Suprapubic skin (tissue), 4 donors: ENCODE results near the gene CYP39A1. TPM values are rescaled to one million over a fixed set of nuclear protein-coding genes. Genes with fewer than 3 reads are reported as not detected.

ENCODE experiments used
- DNase-seq, 2 donors: peaks; one replicate each; pipeline ENCODE4 v3.0.0-alpha.2; 2019; ENCODE audit warnings: low spot score in 2 of 2
- H3K27ac ChIP-seq: fragments of 200-600 bp; sonication (generic); one replicate; pipeline ENCODE4 v1.5.1; 2019
- H3K27me3 ChIP-seq: fragments of 200-600 bp; sonication (generic); one replicate; pipeline ENCODE4 v1.5.1; 2019
- H3K36me3 ChIP-seq: fragments of 200-600 bp; sonication (generic); one replicate; pipeline ENCODE4 v1.5.1; 2019
- H3K4me1 ChIP-seq: fragments of 200-600 bp; sonication (generic); one replicate; pipeline ENCODE4 v1.5.1; 2019
- H3K4me3 ChIP-seq: fragments of 200-600 bp; sonication (generic); one replicate; pipeline ENCODE4 v1.5.1; 2019; ENCODE audit warnings: mild to moderate bottlenecking
- H3K9me3 ChIP-seq: fragments of 200-600 bp; sonication (generic); one replicate; pipeline ENCODE4 v1.5.1; 2019
- EP300 ChIP-seq: sonication (generic); formaldehyde crosslinking; IDR thresholded peaks from one replicate; pipeline ENCODE4 v1.6.1; 2017; ENCODE audit warnings: antibody characterized with exemption
- POLR2A ChIP-seq, 2 donors: fragments of 450-650 bp; IDR thresholded peaks; one replicate each; pipeline ENCODE4 v1.6.1; 2017; ENCODE audit warnings: antibody characterized with exemption in 2 of 2, mild to moderate bottlenecking in 2 of 2, moderate library complexity in 2 of 2
- POLR2AphosphoS5 ChIP-seq, 3 donors: sonication (generic); formaldehyde crosslinking; IDR thresholded peaks; one replicate each; pipeline ENCODE4 v1.6.1; 2017; ENCODE audit warnings: antibody characterized with exemption in 3 of 3
- WGBS: methylation state at CpG from one replicate; pipeline ENCODE4 v1.1.5; 2018; 5-methylcytosine and 5-hydroxymethylcytosine counted together
- total RNA-seq, 4 donors: library from RNA; depleted of rRNA; stranded (reverse); fragments of >200 nt; gene quantifications; one replicate each; pipeline ENCODE4 v1.1.0, GENCODE V29; 2016
- TF ChIP-seq, protein P1 (sequence below), 2 donors: fragments of 200-600 bp in 1 of 2; fragments of 450-650 bp in 1 of 2; sonication (generic) in 1 of 2; IDR thresholded peaks; one replicate each; pipeline ENCODE4 v1.5.1; 2016 to 2019; ENCODE audit warnings: antibody characterized with exemption in 2 of 2, mild to moderate bottlenecking in 1 of 2, moderate library complexity in 1 of 2

CYP39A1 gene, protein sequence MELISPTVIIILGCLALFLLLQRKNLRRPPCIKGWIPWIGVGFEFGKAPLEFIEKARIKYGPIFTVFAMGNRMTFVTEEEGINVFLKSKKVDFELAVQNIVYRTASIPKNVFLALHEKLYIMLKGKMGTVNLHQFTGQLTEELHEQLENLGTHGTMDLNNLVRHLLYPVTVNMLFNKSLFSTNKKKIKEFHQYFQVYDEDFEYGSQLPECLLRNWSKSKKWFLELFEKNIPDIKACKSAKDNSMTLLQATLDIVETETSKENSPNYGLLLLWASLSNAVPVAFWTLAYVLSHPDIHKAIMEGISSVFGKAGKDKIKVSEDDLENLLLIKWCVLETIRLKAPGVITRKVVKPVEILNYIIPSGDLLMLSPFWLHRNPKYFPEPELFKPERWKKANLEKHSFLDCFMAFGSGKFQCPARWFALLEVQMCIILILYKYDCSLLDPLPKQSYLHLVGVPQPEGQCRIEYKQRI
- 10 to 100 TPM; 20.0 to 46.4 (median 33.1) TPM for total RNA-seq

DNA sequence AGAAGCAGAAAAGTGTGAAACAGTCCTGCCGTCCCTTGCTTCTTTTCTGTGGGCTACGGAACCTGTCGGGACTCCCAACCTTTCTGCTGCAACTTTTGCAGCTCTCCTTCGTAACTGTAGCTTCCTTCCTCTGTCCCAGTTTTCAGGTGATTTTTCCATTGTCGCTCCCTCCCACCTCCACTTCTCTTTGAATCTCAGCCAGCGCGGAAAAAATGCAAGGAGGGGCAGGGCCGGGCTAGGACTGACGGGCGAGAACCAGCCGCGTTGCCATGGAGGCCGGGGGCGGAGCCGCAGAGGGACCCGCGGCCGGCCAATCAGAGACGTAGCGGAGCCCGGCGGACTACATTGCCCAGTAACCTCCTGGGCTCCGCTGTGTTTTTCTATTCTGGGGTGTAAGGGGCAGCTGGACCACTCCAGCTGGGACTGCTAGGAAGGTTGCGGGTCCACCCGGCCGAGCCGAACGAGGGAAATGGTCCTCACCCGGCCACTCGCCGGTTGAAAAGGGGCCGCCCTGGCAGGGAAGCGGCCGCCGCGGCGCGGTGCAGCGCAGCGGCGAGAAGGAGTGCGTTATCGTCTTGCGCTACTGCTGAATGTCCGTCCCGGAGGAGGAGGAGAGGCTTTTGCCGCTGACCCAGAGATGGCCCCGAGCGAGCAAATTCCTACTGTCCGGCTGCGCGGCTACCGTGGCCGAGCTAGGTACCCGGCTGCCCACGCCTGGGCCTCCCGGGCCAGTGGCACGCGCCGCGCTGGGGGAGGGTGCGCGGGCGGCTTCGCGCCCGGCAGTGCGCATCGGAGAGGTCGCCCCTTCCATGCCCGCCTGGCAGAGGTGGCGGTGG lies at the start of gene CYP39A1, which contains the start of gene SLC25A27:
CYP39A1 (minus strand) TSS at position 216 of the 836 bp plus-strand sequence. CDS start 236 bp downstream, outside the sequence.
SLC25A27 (plus strand) TSS at position 373 of the 836 bp plus-strand sequence; CDS start at position 591, 218 bp downstream.
- DNase-seq, result peak; percentile 94
- Histone ChIP-seq H3K4me3 (peak within 1 kb of the TSS; percentile 91), H3K36me3 (no peaks in the 10 kb centered on the region), H3K4me1 (peaks cover 25% of the 10 kb centered on the region), H3K27me3 (no peaks in the 10 kb centered on the region), H3K9me3 (no peaks in the 10 kb centered on the region), H3K27ac (peak within 1 kb of the TSS; percentile 87)
- TF ChIP-seq POLR2A (IDR thresholded peaks at IDR 0.05) (no peak), EP300 (no peak), POLR2AphosphoS5 (IDR thresholded peaks at IDR 0.05) (peak in 1 of 3 donors; percentile 51)
- TF ChIP-seq, protein P1, sequence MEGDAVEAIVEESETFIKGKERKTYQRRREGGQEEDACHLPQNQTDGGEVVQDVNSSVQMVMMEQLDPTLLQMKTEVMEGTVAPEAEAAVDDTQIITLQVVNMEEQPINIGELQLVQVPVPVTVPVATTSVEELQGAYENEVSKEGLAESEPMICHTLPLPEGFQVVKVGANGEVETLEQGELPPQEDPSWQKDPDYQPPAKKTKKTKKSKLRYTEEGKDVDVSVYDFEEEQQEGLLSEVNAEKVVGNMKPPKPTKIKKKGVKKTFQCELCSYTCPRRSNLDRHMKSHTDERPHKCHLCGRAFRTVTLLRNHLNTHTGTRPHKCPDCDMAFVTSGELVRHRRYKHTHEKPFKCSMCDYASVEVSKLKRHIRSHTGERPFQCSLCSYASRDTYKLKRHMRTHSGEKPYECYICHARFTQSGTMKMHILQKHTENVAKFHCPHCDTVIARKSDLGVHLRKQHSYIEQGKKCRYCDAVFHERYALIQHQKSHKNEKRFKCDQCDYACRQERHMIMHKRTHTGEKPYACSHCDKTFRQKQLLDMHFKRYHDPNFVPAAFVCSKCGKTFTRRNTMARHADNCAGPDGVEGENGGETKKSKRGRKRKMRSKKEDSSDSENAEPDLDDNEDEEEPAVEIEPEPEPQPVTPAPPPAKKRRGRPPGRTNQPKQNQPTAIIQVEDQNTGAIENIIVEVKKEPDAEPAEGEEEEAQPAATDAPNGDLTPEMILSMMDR (IDR thresholded peaks at IDR 0.05), result no peak
- WGBS, result under 1% methylated on average over 46 of the region's 72 CpGs

DNA sequence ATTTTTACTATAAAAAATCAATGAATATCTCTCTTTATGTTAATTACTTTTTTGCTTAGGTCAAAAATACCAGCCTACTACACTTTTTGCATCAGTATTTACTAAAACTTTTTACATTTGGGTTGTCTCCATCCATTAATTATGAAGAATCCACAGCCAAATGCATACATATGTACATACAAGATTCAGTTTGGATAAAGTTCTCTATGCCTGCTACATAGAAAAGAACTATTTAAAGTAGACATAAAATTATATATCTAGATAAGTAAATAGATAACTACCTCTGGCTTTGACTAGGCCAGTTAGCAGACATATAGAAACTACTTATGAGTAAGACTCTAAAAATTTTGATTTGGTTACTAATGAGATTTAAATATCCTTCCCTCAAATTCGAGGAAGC lies 47.4 kb upstream of the CYP39A1 start:
- H3K4me1 ChIP-seq, result no peaks in the 10 kb centered on the region
- 49% methylated on average over 1 of the region's 1 CpG for WGBS
- H3K9me3 ChIP-seq, result no peaks in the 10 kb centered on the region
- no peak overlapping the region for H3K4me3 ChIP-seq
- no peak overlapping the region for H3K27ac ChIP-seq
- no peak for DNase-seq
- TF ChIP-seq POLR2A (IDR thresholded peaks at IDR 0.05) (no peak), EP300 (no peak), POLR2AphosphoS5 (IDR thresholded peaks at IDR 0.05) (no peak)
- TF ChIP-seq, protein P1 (IDR thresholded peaks at IDR 0.05), result no peak
- H3K36me3 ChIP-seq, result no peaks in the 10 kb centered on the region
- no peaks in the 10 kb centered on the region for H3K27me3 ChIP-seq

DNA sequence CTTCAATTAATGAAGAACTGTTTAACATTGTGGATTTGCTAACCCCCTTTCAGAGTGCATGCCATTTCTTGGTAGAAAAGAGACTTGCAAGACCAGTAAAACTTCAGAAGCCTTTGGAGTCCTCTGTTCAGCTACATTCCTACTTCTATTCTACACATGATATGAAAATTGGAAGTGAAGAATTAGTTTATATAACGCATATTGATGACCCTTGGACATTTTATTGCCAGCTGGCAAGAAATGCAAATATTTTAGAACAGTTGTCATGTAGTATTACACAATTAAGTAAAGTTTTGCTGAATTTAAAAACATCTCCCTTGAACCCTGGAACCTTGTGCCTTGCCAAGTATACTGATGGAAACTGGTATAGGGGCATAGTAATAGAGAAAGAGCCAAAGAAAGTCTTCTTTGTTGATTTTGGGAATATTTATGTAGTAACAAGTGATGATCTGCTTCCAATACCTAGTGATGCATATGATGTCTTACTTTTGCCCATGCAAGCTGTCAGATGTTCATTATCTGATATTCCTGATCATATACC lies 38.4 kb upstream of the CYP39A1 start:
- DNase-seq, result no peak
- Histone ChIP-seq H3K4me1 (no peaks in the 10 kb centered on the region), H3K27me3 (no peaks in the 10 kb centered on the region), H3K27ac (no peak overlapping the region), H3K36me3 (no peaks in the 10 kb centered on the region), H3K4me3 (no peak overlapping the region), H3K9me3 (no peaks in the 10 kb centered on the region)
- TF ChIP-seq EP300 (no peak), POLR2AphosphoS5 (IDR thresholded peaks at IDR 0.05) (no peak), POLR2A (IDR thresholded peaks at IDR 0.05) (no peak)
- TF ChIP-seq, protein P1 (IDR thresholded peaks at IDR 0.05), result no peak
- WGBS, result 42% methylated on average over 1 of the region's 1 CpG

DNA sequence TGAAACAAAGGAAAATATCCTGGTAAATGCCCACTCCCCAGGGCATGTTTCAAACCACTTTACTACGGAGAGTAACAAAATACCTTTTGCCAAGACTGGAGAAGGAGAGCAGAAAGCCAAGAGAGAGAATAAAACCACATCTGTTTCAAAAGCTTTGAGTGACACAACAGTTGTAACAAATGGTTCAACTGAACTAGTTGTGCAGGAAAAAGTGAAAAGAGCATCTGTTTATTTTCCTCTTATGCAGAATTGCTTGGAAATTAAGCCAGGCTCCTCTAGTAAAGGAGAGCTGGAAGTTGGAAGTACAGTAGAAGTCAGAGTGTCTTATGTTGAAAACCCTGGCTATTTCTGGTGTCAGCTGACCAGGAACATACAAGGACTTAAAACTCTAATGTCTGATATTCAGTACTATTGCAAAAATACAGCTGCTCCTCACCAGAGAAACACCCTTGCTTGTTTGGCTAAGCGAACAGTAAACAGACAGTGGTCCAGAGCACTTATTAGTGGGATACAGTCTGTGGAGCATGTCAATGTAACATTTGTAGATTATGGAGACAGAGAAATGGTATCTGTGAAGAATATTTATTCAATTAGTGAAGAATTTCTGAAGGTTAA lies 37.6 kb upstream of the CYP39A1 start:
- no peaks in the 10 kb centered on the region for H3K9me3 ChIP-seq
- no peak for DNase-seq
- H3K4me3 ChIP-seq, result no peak overlapping the region
- no peaks in the 10 kb centered on the region for H3K36me3 ChIP-seq
- 59% methylated on average over 2 of the region's 2 CpGs for WGBS
- no peaks in the 10 kb centered on the region for H3K27me3 ChIP-seq
- TF ChIP-seq POLR2AphosphoS5 (IDR thresholded peaks at IDR 0.05) (no peak), EP300 (no peak), POLR2A (IDR thresholded peaks at IDR 0.05) (no peak)
- TF ChIP-seq, protein P1 (IDR thresholded peaks at IDR 0.05), result no peak
- H3K27ac ChIP-seq, result no peak overlapping the region
- no peaks in the 10 kb centered on the region for H3K4me1 ChIP-seq
